ENCODE results near the gene CRLF2. TPM values are rescaled to one million over a fixed set of nuclear protein-coding genes. Genes with fewer than 3 reads are reported as not detected.
"Not testable (repeated sequence)": the region's sequence is repeated elsewhere in the genome, so short reads cannot be mapped to it uniquely, and the experiment has no call there.

The CRLF2 gene
- 0.42 TPM for total RNA-seq

- DNase-seq (ENCODE audit: low spot score): no peak
Measured at GRCh38 chrX:1212532-1212931, at the start of gene CRLF2. Gene CRLF2 (minus strand): TSS chrX:1212649. CDS start chrX:1212634, 15 bp downstream.

- not testable (repeated sequence) for DNase-seq (ENCODE audit: low spot score)
Measured at GRCh38 chrX:1261771-1262170, 49.3 kb upstream of the CRLF2 start.

- DNase-seq (ENCODE audit: low spot score): no peak
Measured at GRCh38 chrX:1261285-1261684, 48.8 kb upstream of the CRLF2 start.

- DNase-seq (ENCODE audit: low spot score): no peak
Measured at GRCh38 chrX:1252861-1253260, 40.4 kb upstream of the CRLF2 start.

GRCh38 chrX:1249101-1249887 lies 36.8 kb upstream of the CRLF2 start:
- peak; percentile 62 for DNase-seq (ENCODE audit: low spot score)

- no peak for DNase-seq (ENCODE audit: low spot score)
Measured at GRCh38 chrX:1248331-1249061, 36.0 kb upstream of the CRLF2 start.

GRCh38 chrX:1246816-1247215 lies 34.4 kb upstream of the CRLF2 start:
- peak; percentile 66 for DNase-seq (ENCODE audit: low spot score)

- DNase-seq (ENCODE audit: low spot score): no peak
Measured at GRCh38 chrX:1244164-1245076, 32.0 kb upstream of the CRLF2 start.

GRCh38 chrX:1242891-1243402 lies 30.5 kb upstream of the CRLF2 start:
- DNase-seq (ENCODE audit: low spot score): peak; percentile 51

- not testable (repeated sequence) for DNase-seq (ENCODE audit: low spot score)
Measured at GRCh38 chrX:1240551-1240950, 28.1 kb upstream of the CRLF2 start.

GRCh38 chrX:1239681-1240142 lies 27.3 kb upstream of the CRLF2 start:
- DNase-seq (ENCODE audit: low spot score): peak; percentile 51

- DNase-seq (ENCODE audit: low spot score): no peak
Measured at GRCh38 chrX:1231850-1232465, 19.5 kb upstream of the CRLF2 start.

GRCh38 chrX:1228101-1228500 lies 15.7 kb upstream of the CRLF2 start:
- DNase-seq (ENCODE audit: low spot score): not testable (repeated sequence)

GRCh38 chrX:1226249-1226648 lies 13.8 kb upstream of the CRLF2 start:
- DNase-seq (ENCODE audit: low spot score): no peak

GRCh38 chrX:1224954-1225353 lies 12.5 kb upstream of the CRLF2 start:
- DNase-seq (ENCODE audit: low spot score): no peak

GRCh38 chrX:1223242-1223600 lies 10.8 kb upstream of the CRLF2 start:
- DNase-seq (ENCODE audit: low spot score): no peak

GRCh38 chrX:1222531-1223241 lies 10.2 kb upstream of the CRLF2 start:
- DNase-seq (ENCODE audit: low spot score): no peak

GRCh38 chrX:1221296-1221845 lies 8.9 kb upstream of the CRLF2 start:
- DNase-seq (ENCODE audit: low spot score): no peak

- no peak for DNase-seq (ENCODE audit: low spot score)
Measured at GRCh38 chrX:1218286-1218685, 5.8 kb upstream of the CRLF2 start.

- DNase-seq (ENCODE audit: low spot score): no peak
Measured at GRCh38 chrX:1215123-1215823, 2.8 kb upstream of the CRLF2 start.
